NCI-H2227 treated with DMSO at 0.1 percent for 48 hours (cell line): ENCODE data around the gene NSUN2.
"Not testable (repeated sequence)": the region's sequence is repeated elsewhere in the genome, so short reads cannot be mapped to it uniquely, and the experiment has no call there.

Experiments
- DNase-seq: peaks from one replicate; lab custom pipeline; 2025; lab: John Stamatoyannopoulos, UW

Gene NSUN2

GRCh38 chr5:6582507-6583048 lies 50.3 kb downstream of the NSUN2 start:
- no peak for DNase-seq

GRCh38 chr5:6581559-6582426 lies 51.1 kb downstream of the NSUN2 start:
- no peak for DNase-seq

- no peak for DNase-seq
These were observed 51.8 kb downstream of the NSUN2 start for GRCh38 chr5:6581090-6581489.

- no peak for DNase-seq
These were observed 53.3 kb downstream of the NSUN2 start for GRCh38 chr5:6579535-6579934.

GRCh38 chr5:6578676-6579343 lies 54.0 kb downstream of the NSUN2 start:
- no peak for DNase-seq

GRCh38 chr5:6576861-6577501 lies 55.9 kb downstream of the NSUN2 start:
- DNase-seq = peak; percentile 35

- DNase-seq = no peak
These were observed 58.2 kb downstream of the NSUN2 start for GRCh38 chr5:6574537-6575245.

GRCh38 chr5:6574111-6574510 lies 58.7 kb downstream of the NSUN2 start:
- DNase-seq = no peak

GRCh38 chr5:6573651-6574101 lies 59.2 kb downstream of the NSUN2 start:
- no peak for DNase-seq

GRCh38 chr5:6572825-6573380 lies 59.9 kb downstream of the NSUN2 start:
- no peak for DNase-seq

GRCh38 chr5:6572086-6572824 lies 60.6 kb downstream of the NSUN2 start:
- DNase-seq = no peak

- not testable (repeated sequence) for DNase-seq
These were observed 61.2 kb downstream of the NSUN2 start for GRCh38 chr5:6571607-6572006.

- no peak for DNase-seq
These were observed 62.3 kb downstream of the NSUN2 start for GRCh38 chr5:6570530-6570929.

- no peak for DNase-seq
These were observed 64.0 kb downstream of the NSUN2 start for GRCh38 chr5:6568889-6569288.

- DNase-seq = no peak
These were observed 64.5 kb downstream of the NSUN2 start for GRCh38 chr5:6568383-6568782.

- DNase-seq = no peak
These were observed 65.0 kb downstream of the NSUN2 start for GRCh38 chr5:6567835-6568234.

- DNase-seq = no peak
These were observed 65.8 kb downstream of the NSUN2 start for GRCh38 chr5:6567068-6567467.

- DNase-seq = no peak
These were observed 67.4 kb downstream of the NSUN2 start for GRCh38 chr5:6565492-6565891.

- DNase-seq = no peak
These were observed 74.9 kb downstream of the NSUN2 start for GRCh38 chr5:6557807-6558575.

- DNase-seq = no peak
These were observed 76.1 kb downstream of the NSUN2 start for GRCh38 chr5:6556802-6557102.
